ENCODE data around the gene ARFRP1. TPM values are rescaled to one million over a fixed set of nuclear protein-coding genes. Genes with fewer than 3 reads are reported as not detected.

ARFRP1 gene
- total and polyA plus RNA-seq, 2 of the 13 experiments (the other 11 are each of a cell fraction or from before 2014, with no cell fraction given), result 32.0 to 51.1 TPM

- TF ChIP-seq ATF2 (CRISPR knock-in tag; IDR thresholded peaks at IDR 0.05) (peak; percentile 75; the same call in 1 of the 2 replicates), THRA (CRISPR knock-in tag; IDR thresholded peaks at IDR 0.05; ENCODE audit: borderline replicate concordance) (peak; percentile 91), ZNF547 (CRISPR knock-in tag; IDR thresholded peaks at IDR 0.05) (peak; percentile 82), FOXK2 (IDR thresholded peaks at IDR 0.05) (no peak), ZNF121 (CRISPR knock-in tag; IDR thresholded peaks at IDR 0.05) (no peak; the same call in 1 of the 2 replicates), ZNF142 (CRISPR knock-in tag; IDR thresholded peaks at IDR 0.05) (peak; percentile 60; the same call in 1 of the 2 replicates), KLF13 (CRISPR knock-in tag; IDR thresholded peaks at IDR 0.05) (peak; percentile 94; the same call in 1 of the 2 replicates), ZNF24 (IDR thresholded peaks at IDR 0.05) (no peak), ZNF318 (CRISPR knock-in tag; IDR thresholded peaks at IDR 0.05) (peak; percentile 95), ZBTB20 (CRISPR knock-in tag; IDR thresholded peaks at IDR 0.05; ENCODE audit: borderline replicate concordance, low read depth) (peak; percentile 84), ZNF605 (CRISPR knock-in tag; IDR thresholded peaks at IDR 0.05) (0 out of 2 replicates have a peak, but pooled peaks have one; percentile 11)
Observed at GRCh38 chr20:63737945-63738686, 30.3 kb upstream of the ARFRP1 start (continued).
